HEK293 (cell line): ENCODE results near the gene CXXC1.

ENCODE experiments used
- CTCF ChIA-PET: fragments of 350-600 bp; formaldehyde crosslinking; extraction: SDS; loops from one replicate; lab custom pipeline; 2021; ENCODE audit warnings: antibody characterized with exemption; lab: Yijun Ruan, JAX
- POLR2A ChIA-PET: fragments of 300-600 bp; formaldehyde crosslinking; extraction: SDS; loops from one replicate; lab custom pipeline; 2020; ENCODE audit warnings: antibody characterized with exemption, inconsistent platforms; lab: Yijun Ruan, JAX
- H3K27ac ChIP-seq: fragments of 200-500 bp; sonication (Bioruptor generic); 2 replicates; pipeline ENCODE4 v1.5.1; 2014; ENCODE audit warnings: low read depth, low read length, control low read depth, inconsistent platforms; ENCODE audit errors: extremely low read depth
- H3K36me3 ChIP-seq, 2 experiments: fragments of 200-500 bp in 1 of 2; sonication (Bioruptor generic) in 1 of 2; 1 replicate in 1 of 2; 2 replicates in 1 of 2; pipeline ENCODE4 v1.5.1; 2014 to 2017; ENCODE audit warnings: inconsistent platforms in 2 of 2, low read length in 2 of 2; ENCODE audit not compliant: control insufficient read depth in 2 of 2, insufficient read depth in 1 of 2
- H3K4me1 ChIP-seq: fragments of 200-500 bp; sonication (Bioruptor generic); 2 replicates; pipeline ENCODE4 v1.5.1; 2014; ENCODE audit warnings: mild to moderate bottlenecking, low read length, inconsistent platforms; ENCODE audit not compliant: control insufficient read depth, insufficient read depth
- H3K4me3 ChIP-seq: 2 replicates; pipeline ENCODE4 v1.5.1; 2011; ENCODE audit warnings: low read depth, mild to moderate bottlenecking, control low read depth, low read length, moderate library complexity
- H3K9me3 ChIP-seq: fragments of 200-500 bp; sonication (Bioruptor generic); 2 replicates; pipeline ENCODE4 v1.5.1; 2014; ENCODE audit warnings: low read depth, low read length, inconsistent platforms; ENCODE audit not compliant: control insufficient read depth, insufficient read depth
- MYNN ChIP-seq: fragments of 450-650 bp; formaldehyde crosslinking; IDR thresholded peaks from 2 replicates; pipeline ENCODE4 v1.5.1; 2016; ENCODE audit warnings: missing biosample characterization, missing genetic modification characterization, borderline replicate concordance
- YY2 ChIP-seq: fragments of 450-650 bp; formaldehyde crosslinking; IDR thresholded peaks from 2 replicates; pipeline ENCODE4 v1.5.1; 2016; ENCODE audit warnings: missing biosample characterization, missing genetic modification characterization
- ZBTB10 ChIP-seq: fragments of 450-650 bp; formaldehyde crosslinking; IDR thresholded peaks from 2 replicates; pipeline ENCODE4 v1.5.1; 2016; ENCODE audit warnings: missing biosample characterization, missing genetic modification characterization
- ZNF138 ChIP-seq: fragments of 450-650 bp; formaldehyde crosslinking; IDR thresholded peaks from 2 replicates; pipeline ENCODE4 v1.5.1; 2016; ENCODE audit warnings: missing biosample characterization, missing genetic modification characterization, borderline replicate concordance
- ZNF248 ChIP-seq: fragments of 450-650 bp; formaldehyde crosslinking; IDR thresholded peaks from 2 replicates; pipeline ENCODE4 v1.5.1; 2017; ENCODE audit warnings: missing biosample characterization, missing genetic modification characterization
- ZNF311 ChIP-seq: fragments of 450-650 bp; formaldehyde crosslinking; IDR thresholded peaks from 2 replicates; pipeline ENCODE4 v1.5.1; 2017; ENCODE audit warnings: missing biosample characterization, missing genetic modification characterization, borderline replicate concordance
- ZNF341 ChIP-seq: fragments of 450-650 bp; formaldehyde crosslinking; IDR thresholded peaks from 2 replicates; pipeline ENCODE4; 2016; ENCODE audit warnings: low read depth, missing biosample characterization, missing genetic modification characterization
- ZNF416 ChIP-seq: fragments of 450-650 bp; formaldehyde crosslinking; IDR thresholded peaks from 2 replicates; pipeline ENCODE4 v1.5.1; 2016; ENCODE audit warnings: missing biosample characterization, missing genetic modification characterization
- ZNF530 ChIP-seq: fragments of 450-650 bp; formaldehyde crosslinking; IDR thresholded peaks from 2 replicates; pipeline ENCODE4 v1.5.1; 2016; ENCODE audit warnings: low read depth, missing biosample characterization, missing genetic modification characterization
- ZNF621 ChIP-seq: fragments of 450-650 bp; formaldehyde crosslinking; IDR thresholded peaks from 2 replicates; pipeline ENCODE4 v1.5.1; 2017; ENCODE audit warnings: missing biosample characterization, missing genetic modification characterization
- ZNF837 ChIP-seq: fragments of 450-650 bp; formaldehyde crosslinking; IDR thresholded peaks from 2 replicates; pipeline ENCODE4 v1.5.1; 2016; ENCODE audit warnings: missing biosample characterization, missing genetic modification characterization
- ZNF843 ChIP-seq: fragments of 450-650 bp; formaldehyde crosslinking; IDR thresholded peaks from 2 replicates; pipeline ENCODE4 v1.5.1; 2016; ENCODE audit warnings: missing biosample characterization, missing genetic modification characterization
- ZSCAN5A ChIP-seq: fragments of 450-650 bp; formaldehyde crosslinking; IDR thresholded peaks from 2 replicates; pipeline ENCODE4 v1.5.1; 2016; ENCODE audit warnings: missing biosample characterization, missing genetic modification characterization
- TF ChIP-seq, protein P1 (sequence below): fragments of 450-650 bp; formaldehyde crosslinking; IDR thresholded peaks from 2 replicates; pipeline ENCODE4 v1.5.1; 2017; ENCODE audit warnings: missing biosample characterization, missing genetic modification characterization

Gene CXXC1

DNA sequence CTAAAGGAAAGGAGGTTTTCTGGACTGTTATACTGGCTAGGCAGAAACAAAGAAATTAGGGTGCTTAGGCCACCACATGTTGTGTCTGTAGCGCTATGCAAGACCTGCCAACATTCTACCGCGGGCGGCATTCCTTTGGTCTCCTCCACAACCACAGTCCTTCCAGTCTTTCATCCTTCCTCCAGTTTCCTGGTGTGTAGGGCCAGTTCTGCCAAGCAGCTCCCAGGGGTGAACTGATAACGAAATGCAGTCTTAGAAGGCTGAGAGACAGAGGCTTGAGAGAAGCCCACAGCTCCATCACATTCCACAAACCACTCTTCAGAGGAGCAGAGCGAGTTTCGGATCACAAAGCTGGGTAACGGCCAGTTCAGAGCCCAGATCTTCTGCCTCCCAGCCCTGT lies 19.5 kb upstream of the CXXC1 start:
- POLR2A ChIA-PET, result interaction anchor here (1.5 kb wide), 1 partner anchor 26 kb away, joined by 8 read pairs; the partner anchor contains the start of gene MBD1
- H3K4me1 ChIP-seq, result peaks cover 6% of the 10 kb centered on the region; the same call in 1 of the 2 replicates
- no peaks in the 10 kb centered on the region for H3K9me3 ChIP-seq
- TF ChIP-seq ZNF138 (no peak), ZBTB10 (tag by site-specific recombination) (no peak), ZNF311 (tag by site-specific recombination) (no peak), YY2 (tag by site-specific recombination) (no peak), MYNN (tag by site-specific recombination) (no peak), ZNF248 (tag by site-specific recombination) (no peak), ZSCAN5A (tag by site-specific recombination) (no peak)
- H3K4me3 ChIP-seq, result no peak overlapping the region
- H3K27ac ChIP-seq, result no peak overlapping the region
- CTCF ChIA-PET, result interaction anchor here (1.0 kb wide), 1 partner anchor 41 kb away, joined by 3 read pairs; no protein-coding TSS in a partner anchor
- no peaks in the 10 kb centered on the region for H3K36me3 ChIP-seq

DNA sequence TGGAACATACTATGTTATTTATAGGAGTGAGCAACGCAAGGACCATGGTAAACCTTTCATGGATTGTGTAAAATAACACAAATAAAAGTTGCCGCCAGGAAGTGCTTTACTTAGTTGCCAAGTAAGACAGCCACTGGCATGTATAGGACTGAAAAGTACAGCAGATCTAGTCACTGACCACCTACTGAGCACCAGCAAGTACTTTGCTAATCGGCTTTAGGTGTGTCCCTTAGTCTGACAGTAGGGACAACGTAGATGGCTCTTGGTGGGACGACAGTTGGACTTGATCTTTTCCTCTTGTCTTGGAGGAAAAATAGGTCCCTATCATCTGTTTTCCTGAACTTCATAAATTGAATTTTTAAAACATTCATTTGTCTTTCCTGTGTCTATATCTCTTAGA lies 13.6 kb upstream of the CXXC1 start:
- ChIA-PET POLR2A (no interaction called here), CTCF (interaction anchor here (0.7 kb wide), 1 partner anchor 12 kb away, joined by 3 read pairs; no protein-coding TSS in a partner anchor)
- H3K9me3 ChIP-seq, result no peaks in the 10 kb centered on the region

GRCh38 chr18:50299626-50300388 lies 12.3 kb upstream of the CXXC1 start:
- no peaks in the 10 kb centered on the region for H3K9me3 ChIP-seq
- POLR2A ChIA-PET, result no interaction called here
- H3K27ac ChIP-seq, result no peak overlapping the region
- TF ChIP-seq, protein P1, sequence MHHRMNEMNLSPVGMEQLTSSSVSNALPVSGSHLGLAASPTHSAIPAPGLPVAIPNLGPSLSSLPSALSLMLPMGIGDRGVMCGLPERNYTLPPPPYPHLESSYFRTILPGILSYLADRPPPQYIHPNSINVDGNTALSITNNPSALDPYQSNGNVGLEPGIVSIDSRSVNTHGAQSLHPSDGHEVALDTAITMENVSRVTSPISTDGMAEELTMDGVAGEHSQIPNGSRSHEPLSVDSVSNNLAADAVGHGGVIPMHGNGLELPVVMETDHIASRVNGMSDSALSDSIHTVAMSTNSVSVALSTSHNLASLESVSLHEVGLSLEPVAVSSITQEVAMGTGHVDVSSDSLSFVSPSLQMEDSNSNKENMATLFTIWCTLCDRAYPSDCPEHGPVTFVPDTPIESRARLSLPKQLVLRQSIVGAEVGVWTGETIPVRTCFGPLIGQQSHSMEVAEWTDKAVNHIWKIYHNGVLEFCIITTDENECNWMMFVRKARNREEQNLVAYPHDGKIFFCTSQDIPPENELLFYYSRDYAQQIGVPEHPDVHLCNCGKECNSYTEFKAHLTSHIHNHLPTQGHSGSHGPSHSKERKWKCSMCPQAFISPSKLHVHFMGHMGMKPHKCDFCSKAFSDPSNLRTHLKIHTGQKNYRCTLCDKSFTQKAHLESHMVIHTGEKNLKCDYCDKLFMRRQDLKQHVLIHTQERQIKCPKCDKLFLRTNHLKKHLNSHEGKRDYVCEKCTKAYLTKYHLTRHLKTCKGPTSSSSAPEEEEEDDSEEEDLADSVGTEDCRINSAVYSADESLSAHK (tag by site-specific recombination), result peak; percentile 91
- TF ChIP-seq ZNF530 (tag by site-specific recombination), result 0 out of 2 replicates have a peak, but pooled peaks have one; percentile 30
- TF ChIP-seq ZNF843 (tag by site-specific recombination), result no peak
- no peak for TF ChIP-seq ZNF621
- TF ChIP-seq ZNF341 (tag by site-specific recombination), result peak; percentile 39
- no peak for TF ChIP-seq ZNF416 (tag by site-specific recombination)
- H3K4me1 ChIP-seq, result no peaks in the 10 kb centered on the region
- CTCF ChIA-PET, result interaction anchor here (0.8 kb wide), 1 partner anchor 58 kb away, joined by 3 read pairs; no protein-coding TSS in a partner anchor
- no peak overlapping the region for H3K4me3 ChIP-seq
- H3K36me3 ChIP-seq, result no peaks in the 10 kb centered on the region

More for the DNA sequence above, 13.6 kb upstream of the CXXC1 start:
- Histone ChIP-seq H3K4me3 (no peak overlapping the region), H3K27ac (no peak overlapping the region), H3K4me1 (no peaks in the 10 kb centered on the region), H3K36me3 (no peaks in the 10 kb centered on the region)
- TF ChIP-seq ZNF837 (tag by site-specific recombination), result no peak
